GM19099 (cell line): ENCODE results near the gene CAPN7.

ENCODE experiments used
- POLR2A ChIP-seq: IDR thresholded peaks from 3 replicates; pipeline ENCODE4 v1.6.1; 2011; ENCODE audit warnings: low read depth; ENCODE audit not compliant: insufficient read length; ENCODE audit errors: extremely low read depth

Gene CAPN7

GRCh38 chr3:15205934-15206661 is at the start of gene CAPN7:
Gene CAPN7 (plus strand): TSS chr3:15206246. CDS start chr3:15206496, 250 bp downstream.
- peak; percentile 79 for TF ChIP-seq POLR2A

- no peak for TF ChIP-seq POLR2A
Observed at GRCh38 chr3:15157441-15157840, 48.6 kb upstream of the CAPN7 start.

- TF ChIP-seq POLR2A = no peak
Observed at GRCh38 chr3:15159501-15160136, 46.4 kb upstream of the CAPN7 start.

- TF ChIP-seq POLR2A = no peak
Observed at GRCh38 chr3:15160662-15161061, 45.4 kb upstream of the CAPN7 start.

GRCh38 chr3:15161133-15161532 is 44.9 kb upstream of the CAPN7 start:
- TF ChIP-seq POLR2A = no peak

- no peak for TF ChIP-seq POLR2A
Observed at GRCh38 chr3:15164340-15164739, 41.7 kb upstream of the CAPN7 start.

GRCh38 chr3:15165061-15165460 is 41.0 kb upstream of the CAPN7 start:
- no peak for TF ChIP-seq POLR2A

- TF ChIP-seq POLR2A = no peak
Observed at GRCh38 chr3:15171096-15171495, 35.0 kb upstream of the CAPN7 start.

GRCh38 chr3:15172806-15173205 is 33.2 kb upstream of the CAPN7 start:
- TF ChIP-seq POLR2A = no peak

GRCh38 chr3:15174953-15175352 is 31.1 kb upstream of the CAPN7 start:
- TF ChIP-seq POLR2A = no peak

GRCh38 chr3:15175605-15176004 is 30.4 kb upstream of the CAPN7 start:
- TF ChIP-seq POLR2A = no peak

GRCh38 chr3:15180042-15180611 is 25.9 kb upstream of the CAPN7 start:
- no peak for TF ChIP-seq POLR2A

- no peak for TF ChIP-seq POLR2A
Observed at GRCh38 chr3:15181511-15181910, 24.5 kb upstream of the CAPN7 start.

- TF ChIP-seq POLR2A = no peak
Observed at GRCh38 chr3:15181963-15182362, 24.1 kb upstream of the CAPN7 start.

- TF ChIP-seq POLR2A = no peak
Observed at GRCh38 chr3:15183011-15183410, 23.0 kb upstream of the CAPN7 start.

GRCh38 chr3:15185404-15185803 is 20.6 kb upstream of the CAPN7 start:
- TF ChIP-seq POLR2A = no peak
